Tongue (tissue), 3 donors: ENCODE data around the gene EP400. TPM values are rescaled to one million over a fixed set of nuclear protein-coding genes. Genes with fewer than 3 reads are reported as not detected.

Experiments
- DNase-seq: peaks from one replicate; pipeline ENCODE4 v3.0.0-alpha.2; 2015
- small RNA-seq: library from RNA; depleted of rRNA; stranded (forward); fragments of <200 nt; gene quantifications from one replicate; pipeline ENCODE3, GENCODE V24; 2014; ENCODE audit warnings: low replicate concordance
- total RNA-seq: library from RNA; depleted of rRNA; stranded (reverse); fragments of >200 nt; gene quantifications from one replicate; pipeline ENCODE4 v1.2.3, GENCODE V29; 2014

EP400 gene
- total RNA-seq, 1 donor from 2014 or later = 20.3 TPM

GRCh38 chr12:132125736-132126135 is 176.0 kb downstream of the EP400 start:
- DNase-seq = no peak

GRCh38 chr12:132127041-132127440 is 177.3 kb downstream of the EP400 start:
- no peak for DNase-seq

GRCh38 chr12:132129007-132129406 is 179.3 kb downstream of the EP400 start:
- no peak for DNase-seq

GRCh38 chr12:132130690-132131089 is 180.9 kb downstream of the EP400 start:
- no peak for DNase-seq

Small RNAs within 50 kb of the gene (small RNA-seq; reads per million reads assigned to genes)
- gene AC131009.3 (not detected), gene AC137590.2 (not detected), gene SNORA49 (23.6 reads per million, percentile 95 among the genes with 10 or more reads in this experiment)

Other genes starting within 250 kb of the EP400 start
- gene SFSWAP, start 238.9 kb upstream of the EP400 start, total RNA-seq = 34.5 TPM
- gene MMP17, start 121.5 kb upstream of the EP400 start, total RNA-seq = 6.8 TPM
- gene ULK1, start 55.3 kb upstream of the EP400 start, total RNA-seq = 15.6 TPM
- 10.1 TPM for gene PUS1, start 20.7 kb upstream of the EP400 start, total RNA-seq
- 6.9 TPM for gene DDX51, start 194.4 kb downstream of the EP400 start, total RNA-seq
- gene NOC4L, start 194.5 kb downstream of the EP400 start, total RNA-seq = 5.0 TPM